K562 (cell line): Measurements from ENCODE around the gene NAA80. TPM values are rescaled to one million over a fixed set of nuclear protein-coding genes. Genes with fewer than 3 reads are reported as not detected.

ENCODE experiments used
- ASH1L ChIP-seq: fragments of 450-650 bp; IDR thresholded peaks from 2 replicates; pipeline ENCODE4 v1.6.1; 2018; ENCODE audit warnings: borderline replicate concordance, mild to moderate bottlenecking, low read depth; ENCODE audit not compliant: partially characterized antibody
- CBX2 ChIP-seq: fragments of 200-600 bp; sonication (generic); IDR thresholded peaks from one replicate; pipeline ENCODE4 v1.6.1; 2012; ENCODE audit warnings: mild to moderate bottlenecking, low read length, inconsistent platforms; ENCODE audit not compliant: insufficient read depth, poor library complexity, severe bottlenecking
- CREBBP ChIP-seq: IDR thresholded peaks from one replicate; pipeline ENCODE4 v1.6.1; 2012; ENCODE audit warnings: low read depth, mild to moderate bottlenecking, control low read depth, inconsistent platforms, low read length
- CTBP1 ChIP-seq: fragments of 450-650 bp; IDR thresholded peaks from 2 replicates; pipeline ENCODE4 v1.6.1; 2016; ENCODE audit warnings: borderline replicate concordance
- E2F1 ChIP-seq: sonication (generic); formaldehyde crosslinking; IDR thresholded peaks from 2 replicates; pipeline ENCODE4 v1.8.1; 2023; ENCODE audit warnings: mild to moderate bottlenecking, missing genetic modification reagents, moderate library complexity
- GABPA ChIP-seq: fragments of 200-800 bp; sonication (Bioruptor generic); conservative IDR thresholded peaks from 2 replicates; pipeline ENCODE4 v1.6.1; 2016; ENCODE audit warnings: low read depth, missing genetic modification characterization, missing compliant biosample characterization
- HDAC8 ChIP-seq: fragments of 450-650 bp; IDR thresholded peaks from 2 replicates; pipeline ENCODE4 v1.6.1; 2016; ENCODE audit warnings: mild to moderate bottlenecking, missing genetic modification characterization, moderate library complexity, missing compliant biosample characterization
- MAFF ChIP-seq: IDR thresholded peaks from 2 replicates; pipeline ENCODE4 v1.6.1; 2012; ENCODE audit warnings: low read length, improper control_type of control experiment
- MCM5 ChIP-seq: fragments of 450-650 bp; IDR thresholded peaks from 2 replicates; pipeline ENCODE4 v1.6.1; 2016; ENCODE audit warnings: low read depth
- NFXL1 ChIP-seq: fragments of 450-650 bp; formaldehyde crosslinking; IDR thresholded peaks from 2 replicates; pipeline ENCODE4 v1.4.0; 2021; ENCODE audit warnings: mild to moderate bottlenecking
- PKNOX1 ChIP-seq: fragments of 450-650 bp; IDR thresholded peaks from 2 replicates; pipeline ENCODE4 v1.6.1; 2016
- POLR2AphosphoS2 ChIP-seq: IDR thresholded peaks from 2 replicates; pipeline ENCODE4 v1.6.1; 2012; ENCODE audit warnings: low read length, improper control_type of control experiment
- RBBP5 ChIP-seq: fragments of 200-600 bp; sonication (generic); IDR thresholded peaks from 2 replicates; pipeline ENCODE4 v1.6.1; 2012; ENCODE audit warnings: borderline replicate concordance, mild to moderate bottlenecking, low read length, control low read depth, inconsistent platforms; ENCODE audit not compliant: insufficient read depth, poor library complexity, severe bottlenecking
- RBM22 ChIP-seq: fragments of 200-400 bp; formaldehyde crosslinking; IDR thresholded peaks from 2 replicates; pipeline ENCODE4 v1.6.1; 2018; ENCODE audit warnings: low read length, low read depth; ENCODE audit not compliant: poor library complexity, severe bottlenecking
- RCOR1 ChIP-seq, 2 experiments: IDR thresholded peaks; 2 replicates each; pipeline ENCODE4 v1.6.1; 2012; ENCODE audit warnings: low read depth in 2 of 2, low read length in 2 of 2, borderline replicate concordance in 1 of 2, improper control_type of control experiment in 1 of 2
- SMARCE1 ChIP-seq: fragments of 450-650 bp; IDR thresholded peaks from 2 replicates; pipeline ENCODE4 v1.7.1; 2016; ENCODE audit warnings: mild to moderate bottlenecking
- SP1 ChIP-seq: sonication (generic); formaldehyde crosslinking; IDR thresholded peaks from 2 replicates; pipeline ENCODE4 v1.8.1; 2022; ENCODE audit warnings: mild to moderate bottlenecking, missing genetic modification reagents
- SREBF2 ChIP-seq: sonication (generic); formaldehyde crosslinking; IDR thresholded peaks from 2 replicates; pipeline ENCODE4 v1.4.0; 2020; ENCODE audit warnings: mild to moderate bottlenecking, missing genetic modification reagents
- TEAD4 ChIP-seq, 2 experiments: sonication (generic) in 1 of 2; formaldehyde crosslinking in 1 of 2; IDR thresholded peaks; 2 replicates each; pipeline versions ENCODE4 v1.6.1 to v1.8.0; 2012 to 2022; ENCODE audit warnings: borderline replicate concordance in 1 of 2, inconsistent platforms in 1 of 2, low read length in 1 of 2, mild to moderate bottlenecking in 1 of 2, missing genetic modification reagents in 1 of 2
- ZBTB1 ChIP-seq: sonication (generic); formaldehyde crosslinking; IDR thresholded peaks from 2 replicates; pipeline ENCODE4 v1.8.1; 2023; ENCODE audit warnings: missing genetic modification reagents, low read depth, mild to moderate bottlenecking, borderline replicate concordance
- ZBTB17 ChIP-seq: fragments of 450-650 bp; formaldehyde crosslinking; IDR thresholded peaks from 2 replicates; pipeline ENCODE4 v1.4.0; 2020; ENCODE audit warnings: mild to moderate bottlenecking
- ZNF174 ChIP-seq: fragments of 250-450 bp; sonication (Bioruptor Pico); IDR thresholded peaks from 2 replicates; pipeline ENCODE4 v1.4.0; 2020; ENCODE audit warnings: mild to moderate bottlenecking
- ZNF197 ChIP-seq: fragments of 200-800 bp; sonication (Bioruptor generic); IDR thresholded peaks from 2 replicates; pipeline ENCODE4 v1.6.1; 2016; ENCODE audit warnings: low read depth, missing genetic modification characterization, missing compliant biosample characterization
- ZNF444 ChIP-seq: fragments of 250-450 bp; sonication (Bioruptor Pico); IDR thresholded peaks from 2 replicates; pipeline ENCODE4 v1.4.0; 2020; ENCODE audit warnings: mild to moderate bottlenecking, moderate library complexity
- ZNF507 ChIP-seq: conservative IDR thresholded peaks from 2 replicates; pipeline ENCODE4 v1.6.1; 2017; ENCODE audit warnings: missing genetic modification characterization, missing compliant biosample characterization
- ZNF740 ChIP-seq, 3 experiments: fragments of 200-800 bp in 1 of 3; sonication (Bioruptor generic) in 1 of 3; sonication (generic) in 1 of 3; formaldehyde crosslinking in 1 of 3; IDR thresholded peaks; 2 replicates each; pipeline versions ENCODE4 v1.6.1 to v1.8.0; 2016 to 2022; ENCODE audit warnings: mild to moderate bottlenecking in 2 of 3, missing compliant biosample characterization in 2 of 3, missing genetic modification characterization in 2 of 3, missing genetic modification reagents in 1 of 3
- polyA plus RNA-seq, 8 experiments: library from polyadenylated mRNA; depleted of rRNA in 4 of 8; stranded (reverse) in 5 of 8; unstranded in 3 of 8; fragments of >200 nt; fragmentation: Nextera tagmentation in 2 of 8; fragmentation: Illumina TruSeq in 1 of 8; extraction: Ambion mirVana in 2 of 8; extraction: Trizol in 1 of 8; gene quantifications; 2 replicates each; pipeline versions ENCODE4 v1.2.1 to v1.2.3, GENCODE V29; 2011 to 2014; ENCODE audit warnings: inconsistent platforms in 1 of 8, missing spikeins in 1 of 8
- total RNA-seq, 7 experiments: library from RNA; depleted of rRNA in 6 of 7; stranded (reverse); fragments of >200 nt in 6 of 7; fragmentation: Illumina TruSeq in 2 of 7; extraction: Trizol in 2 of 7; gene quantifications; 2 replicates each; pipeline versions ENCODE4 v1.2.1 to v1.2.3, GENCODE V29; 2011 to 2021; ENCODE audit warnings: low replicate concordance in 1 of 7

Gene NAA80
- total and polyA plus RNA-seq, 9 of the 15 experiments (the other 6 are each of a cell fraction or from before 2014, with no cell fraction given): 0.82 to 24.0 (median 8.6) TPM

DNA sequence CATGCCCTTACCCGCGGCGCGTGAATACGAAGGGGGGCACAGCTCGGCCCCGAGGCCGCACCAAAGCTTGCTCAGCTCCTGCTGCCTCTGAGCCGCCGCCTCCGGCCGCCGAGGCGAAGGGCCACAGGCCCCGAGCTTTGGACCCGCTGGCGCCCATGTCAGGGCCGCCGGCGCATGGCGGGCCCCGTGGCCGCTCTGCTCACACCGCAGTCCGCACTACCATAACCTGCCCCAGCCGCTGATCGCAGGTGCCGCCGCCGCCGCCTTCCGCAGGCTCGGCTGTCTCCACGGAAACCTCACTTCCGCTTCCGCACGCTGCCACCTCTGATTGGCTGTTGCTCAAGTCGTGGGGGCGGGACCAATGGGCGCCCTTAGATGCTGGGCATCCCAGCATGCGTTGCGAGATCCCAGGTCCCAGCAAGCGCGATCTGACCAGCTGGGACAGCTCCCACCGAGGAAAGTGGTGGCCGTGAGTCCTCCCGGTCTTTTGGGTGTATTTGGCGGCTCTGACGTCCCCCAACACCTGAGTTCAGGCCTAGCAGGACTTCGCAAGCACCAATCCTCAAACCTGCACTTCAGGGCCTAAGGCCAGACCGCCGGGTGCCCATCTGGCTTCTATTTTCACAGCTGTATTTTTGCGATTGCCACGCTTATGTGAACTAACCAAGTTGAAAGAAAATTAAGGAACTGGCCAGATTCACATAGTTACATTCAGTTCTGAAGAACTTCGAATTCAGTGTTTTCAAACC, 28.9 kb upstream of the NAA80 start, which contains the start of gene TUSC2 (continued):
- TF ChIP-seq E2F1 (no peak; the same call in 1 of the 2 replicates), TEAD4 (IDR thresholded peaks at IDR 0.05; ENCODE audit: low read length) (no peak), TEAD4 (CRISPR knock-in tag; IDR thresholded peaks at IDR 0.05; ENCODE audit: borderline replicate concordance) (no peak), HDAC8 (no peak), ZNF197 (CRISPR knock-in tag) (no peak), CBX2 (no peak), POLR2AphosphoS2 (peak; percentile 74), PKNOX1 (peak; percentile 68), SMARCE1 (no peak), MCM5 (no peak), RCOR1 (IDR thresholded peaks at IDR 0.05; ENCODE audit: borderline replicate concordance in 1 of 2, low read depth in 2 of 2, low read length in 2 of 2) (no peak), NFXL1 (CRISPR knock-in tag) (no peak), ZBTB17 (CRISPR knock-in tag) (no peak), ASH1L (no peak), RBBP5 (peak; percentile 60), ZNF444 (CRISPR knock-in tag) (no peak), ZBTB1 (CRISPR knock-in tag) (0 out of 2 replicates have a peak, but pooled peaks have one; percentile 44), RBM22 (peak; percentile 96), SP1 (peak; percentile 63), ZNF740 (CRISPR knock-in tag; IDR thresholded peaks at IDR 0.05) (no peak), ZNF740 (tag; IDR thresholded peaks at IDR 0.05) (no peak), CREBBP (no peak), CTBP1 (peak; percentile 51; the same call in 1 of the 2 replicates), MAFF (no peak), GABPA (tag) (peak; percentile 94), ZNF507 (no peak), ZNF174 (CRISPR knock-in tag) (no peak), SREBF2 (CRISPR knock-in tag) (no peak)
